Cardiac muscle cell (in vitro differentiated cells and primary cell): ENCODE measurements around the gene FKBP9. TPM values are rescaled to one million over a fixed set of nuclear protein-coding genes. Genes with fewer than 3 reads are reported as not detected.

Experiments
- DNase-seq, 2 donors: peaks; one replicate each; pipeline versions ENCODE4 v3.0.0 to v3.0.0-alpha.2; 2010 to 2017; ENCODE audit warnings: low read depth in 1 of 2, low spot score in 1 of 2
- H3K27ac ChIP-seq: fragments of 200-600 bp; sonication (generic); 2 replicates; pipeline ENCODE4 v1.5.1; 2016
- H3K27me3 ChIP-seq: fragments of 200-600 bp; sonication (generic); 2 replicates; pipeline ENCODE4 v1.6.0; 2016; ENCODE audit warnings: control low read depth
- H3K36me3 ChIP-seq: fragments of 200-600 bp; sonication (generic); 2 replicates; pipeline ENCODE4 v1.5.1; 2016; ENCODE audit warnings: control low read depth
- H3K4me1 ChIP-seq: fragments of 200-600 bp; sonication (generic); 2 replicates; pipeline ENCODE4 v1.8.1; 2017; ENCODE audit warnings: low read depth, mild to moderate bottlenecking, mixed run types
- H3K4me3 ChIP-seq: fragments of 200-600 bp; sonication (generic); 2 replicates; pipeline ENCODE4 v1.5.1; 2016; ENCODE audit warnings: mild to moderate bottlenecking
- H3K9me3 ChIP-seq: fragments of 200-600 bp; sonication (generic); 2 replicates; pipeline ENCODE4 v1.5.1; 2017; ENCODE audit warnings: low read depth, mild to moderate bottlenecking, control low read depth
- CTCF ChIP-seq: IDR thresholded peaks from 2 replicates; pipeline ENCODE4 v1.5.1; 2012; ENCODE audit warnings: low read depth, mild to moderate bottlenecking, low read length
- polyA plus RNA-seq: library from polyadenylated mRNA; unstranded; fragments of >200 nt; fragmentation: Nextera tagmentation; extraction: Ambion mirVana; gene quantifications from 2 replicates; pipeline ENCODE4 v1.2.1, GENCODE V29; 2016
- total RNA-seq: library from RNA; depleted of rRNA; stranded (reverse); fragments of >200 nt; gene quantifications from 2 replicates; pipeline ENCODE4 v1.2.3, GENCODE V29; 2016

Gene FKBP9
- total and polyA plus RNA-seq, 2 experiments from 2014 or later, result 58.0 to 123 TPM

GRCh38 chr7:33024189-33024757 is 67.0 kb downstream of the FKBP9 start:
- H3K4me3 ChIP-seq, result no peak overlapping the region
- no peaks in the 10 kb centered on the region for H3K4me1 ChIP-seq
- H3K36me3 ChIP-seq, result peaks cover 27% of the 10 kb centered on the region
- TF ChIP-seq CTCF, result no peak
- no peak overlapping the region for H3K27ac ChIP-seq
- no peak for DNase-seq
- H3K27me3 ChIP-seq, result no peaks in the 10 kb centered on the region
- no peaks in the 10 kb centered on the region for H3K9me3 ChIP-seq

- Histone ChIP-seq H3K4me3 (no peak overlapping the region), H3K27me3 (no peaks in the 10 kb centered on the region), H3K27ac (no peak overlapping the region), H3K9me3 (no peaks in the 10 kb centered on the region), H3K36me3 (no peaks in the 10 kb centered on the region), H3K4me1 (peaks cover 17% of the 10 kb centered on the region)
- DNase-seq, result no peak
- no peak for TF ChIP-seq CTCF
Observed at GRCh38 chr7:33035776-33036175, 78.5 kb downstream of the FKBP9 start.

GRCh38 chr7:33038639-33039038 is 81.4 kb downstream of the FKBP9 start:
- Histone ChIP-seq H3K27ac (peak overlapping the region; percentile 48), H3K4me3 (no peak overlapping the region), H3K36me3 (no peaks in the 10 kb centered on the region), H3K9me3 (no peaks in the 10 kb centered on the region), H3K4me1 (peaks cover 29% of the 10 kb centered on the region), H3K27me3 (no peaks in the 10 kb centered on the region)
- no peak for DNase-seq
- no peak for TF ChIP-seq CTCF

- H3K9me3 ChIP-seq, result no peaks in the 10 kb centered on the region
- H3K27me3 ChIP-seq, result no peaks in the 10 kb centered on the region
- H3K27ac ChIP-seq, result no peak overlapping the region
- peaks cover 29% of the 10 kb centered on the region for H3K4me1 ChIP-seq
- TF ChIP-seq CTCF, result no peak
- DNase-seq, result peak in 1 of 2 donors; percentile 38
- no peak overlapping the region for H3K4me3 ChIP-seq
- no peaks in the 10 kb centered on the region for H3K36me3 ChIP-seq
Observed at GRCh38 chr7:33039257-33039902, 82.1 kb downstream of the FKBP9 start.

GRCh38 chr7:33039903-33040292 is 82.7 kb downstream of the FKBP9 start:
- no peak for TF ChIP-seq CTCF
- Histone ChIP-seq H3K36me3 (no peaks in the 10 kb centered on the region), H3K4me1 (peaks cover 29% of the 10 kb centered on the region), H3K27ac (no peak overlapping the region), H3K4me3 (no peak overlapping the region), H3K9me3 (no peaks in the 10 kb centered on the region), H3K27me3 (no peaks in the 10 kb centered on the region)
- DNase-seq, result no peak
